Loucy (cell line): ENCODE data around the gene GLRA3.

Source experiments
- H2AFZ ChIP-seq: fragments of 200-600 bp; sonication (generic); 2 replicates; pipeline ENCODE4 v1.6.0; 2016; ENCODE audit warnings: antibody characterized with exemption, mild to moderate bottlenecking, low read length, moderate library complexity
- H3F3A ChIP-seq: fragments of 200-600 bp; 2 replicates; pipeline ENCODE4 v1.6.0; 2016; ENCODE audit warnings: antibody characterized with exemption, low read depth, mild to moderate bottlenecking
- H3K27me3 ChIP-seq: fragments of 200-600 bp; sonication (generic); 2 replicates; pipeline ENCODE4 v1.6.1; 2014; ENCODE audit warnings: low read length, mild to moderate bottlenecking; ENCODE audit not compliant: insufficient read depth, poor library complexity, severe bottlenecking
- H3K36me3 ChIP-seq: fragments of 200-600 bp; sonication (generic); 2 replicates; pipeline ENCODE4 v1.6.1; 2016; ENCODE audit warnings: low read length; ENCODE audit not compliant: insufficient read depth
- H3K4me1 ChIP-seq: fragments of 200-600 bp; sonication (generic); 2 replicates; pipeline ENCODE4 v1.5.1; 2014; ENCODE audit warnings: low read length, mild to moderate bottlenecking; ENCODE audit not compliant: insufficient read depth, poor library complexity, severe bottlenecking
- H3K4me2 ChIP-seq: fragments of 200-600 bp; sonication (generic); 2 replicates; pipeline ENCODE4 v1.6.0; 2014; ENCODE audit warnings: antibody characterized with exemption, low read length, low read depth, mild to moderate bottlenecking; ENCODE audit not compliant: poor library complexity, severe bottlenecking
- H3K4me3 ChIP-seq: fragments of 200-600 bp; sonication (generic); 2 replicates; pipeline ENCODE4 v1.5.1; 2014; ENCODE audit warnings: low read length, mild to moderate bottlenecking, mixed read lengths; ENCODE audit not compliant: poor library complexity, severe bottlenecking
- H3K79me2 ChIP-seq: fragments of 200-600 bp; sonication (generic); 2 replicates; pipeline ENCODE4 v1.6.1; 2014; ENCODE audit warnings: low read length; ENCODE audit not compliant: insufficient read depth
- H3K9ac ChIP-seq: fragments of 200-600 bp; sonication (generic); 2 replicates; pipeline ENCODE4 v1.6.0; 2014; ENCODE audit warnings: mild to moderate bottlenecking, low read depth, low read length, moderate library complexity; ENCODE audit not compliant: poor library complexity, severe bottlenecking
- H3K9me2 ChIP-seq: fragments of 200-600 bp; sonication (generic); replicated peaks from 2 replicates; pipeline ENCODE4 v1.6.1; 2016; ENCODE audit warnings: low read depth, low read length, mixed read lengths
- H3K9me3 ChIP-seq: fragments of 200-600 bp; sonication (generic); 2 replicates; pipeline ENCODE4 v1.6.1; 2014; ENCODE audit warnings: mild to moderate bottlenecking, antibody characterized with exemption, low read length, low read depth; ENCODE audit not compliant: insufficient read depth
- H4K20me1 ChIP-seq: fragments of 200-600 bp; sonication (generic); 2 replicates; pipeline ENCODE4 v1.6.0; 2014; ENCODE audit warnings: antibody characterized with exemption, low read length, mild to moderate bottlenecking; ENCODE audit not compliant: insufficient read depth, poor library complexity, severe bottlenecking
- CTCF ChIP-seq: fragments of 200-600 bp; sonication (generic); conservative IDR thresholded peaks from 2 replicates; pipeline ENCODE4 v1.5.1; 2014; ENCODE audit warnings: mild to moderate bottlenecking, antibody characterized with exemption, low read length
- EZH2phosphoT487 ChIP-seq: fragments of 200-600 bp; IDR thresholded peaks from 2 replicates; pipeline ENCODE4 v1.6.1; 2018; ENCODE audit warnings: antibody characterized with exemption, mild to moderate bottlenecking, moderate library complexity, borderline replicate concordance

The GLRA3 gene

GRCh38 chr4:174742561-174742960 lies 86.5 kb downstream of the GLRA3 start:
- no peaks in the 10 kb centered on the region for H3K27me3 ChIP-seq
- TF ChIP-seq CTCF (no peak), EZH2phosphoT487 (no peak)
- no peaks in the 10 kb centered on the region for H3K4me1 ChIP-seq
- H3K4me2 ChIP-seq = no peak overlapping the region
- H3K36me3 ChIP-seq = no peaks in the 10 kb centered on the region
- H2AFZ ChIP-seq = no peak overlapping the region
- no peak overlapping the region for H3K9ac ChIP-seq
- H3K9me3 ChIP-seq = no peaks in the 10 kb centered on the region
- no peak overlapping the region for H3K4me3 ChIP-seq
- H3K79me2 ChIP-seq = no peaks in the 10 kb centered on the region
- no peaks in the 10 kb centered on the region for H4K20me1 ChIP-seq
- no peaks in the 10 kb centered on the region for H3F3A ChIP-seq
- H3K9me2 ChIP-seq = no peaks in the 10 kb centered on the region

GRCh38 chr4:174739576-174739975 lies 89.5 kb downstream of the GLRA3 start:
- TF ChIP-seq CTCF (no peak), EZH2phosphoT487 (no peak)
- no peaks in the 10 kb centered on the region for H3K27me3 ChIP-seq
- no peaks in the 10 kb centered on the region for H3K9me2 ChIP-seq

GRCh38 chr4:174734181-174734580 lies 94.9 kb downstream of the GLRA3 start:
- no peak overlapping the region for H3K4me3 ChIP-seq
- TF ChIP-seq CTCF (no peak), EZH2phosphoT487 (no peak)
- no peak overlapping the region for H2AFZ ChIP-seq
- H3F3A ChIP-seq = no peaks in the 10 kb centered on the region
- no peaks in the 10 kb centered on the region for H3K9me3 ChIP-seq
- no peak overlapping the region for H3K4me2 ChIP-seq
- H3K4me1 ChIP-seq = no peaks in the 10 kb centered on the region
- H3K9ac ChIP-seq = no peak overlapping the region
- H3K27me3 ChIP-seq = no peaks in the 10 kb centered on the region
- no peaks in the 10 kb centered on the region for H3K36me3 ChIP-seq
- H4K20me1 ChIP-seq = no peaks in the 10 kb centered on the region
- H3K9me2 ChIP-seq = no peaks in the 10 kb centered on the region
- no peaks in the 10 kb centered on the region for H3K79me2 ChIP-seq

More at GRCh38 chr4:174739576-174739975, 89.5 kb downstream of the GLRA3 start:
- Histone ChIP-seq H3K36me3 (no peaks in the 10 kb centered on the region), H3K9me3 (no peaks in the 10 kb centered on the region), H2AFZ (no peak overlapping the region), H3K4me1 (no peaks in the 10 kb centered on the region), H4K20me1 (no peaks in the 10 kb centered on the region), H3K9ac (no peak overlapping the region), H3K4me3 (no peak overlapping the region), H3K79me2 (no peaks in the 10 kb centered on the region), H3F3A (no peaks in the 10 kb centered on the region), H3K4me2 (no peak overlapping the region)
